Epithelial cell of esophagus (primary cell): ENCODE data around the gene GLT6D1.

ENCODE experiments used
- DNase-seq: peaks from one replicate; pipeline ENCODE4 v3.0.0; 2010; ENCODE audit warnings: low read depth
- H3K4me3 ChIP-seq: 2 replicates; pipeline ENCODE4 v1.5.1; 2011; ENCODE audit warnings: mild to moderate bottlenecking, low read length, control low read depth
- TF ChIP-seq, protein P1 (sequence below): IDR thresholded peaks from 2 replicates; pipeline ENCODE4 v1.5.1; 2011; ENCODE audit warnings: low read depth, mild to moderate bottlenecking, low read length, control low read depth, inconsistent platforms; ENCODE audit not compliant: insufficient read depth; ENCODE audit errors: missing control alignments

Gene GLT6D1

DNA sequence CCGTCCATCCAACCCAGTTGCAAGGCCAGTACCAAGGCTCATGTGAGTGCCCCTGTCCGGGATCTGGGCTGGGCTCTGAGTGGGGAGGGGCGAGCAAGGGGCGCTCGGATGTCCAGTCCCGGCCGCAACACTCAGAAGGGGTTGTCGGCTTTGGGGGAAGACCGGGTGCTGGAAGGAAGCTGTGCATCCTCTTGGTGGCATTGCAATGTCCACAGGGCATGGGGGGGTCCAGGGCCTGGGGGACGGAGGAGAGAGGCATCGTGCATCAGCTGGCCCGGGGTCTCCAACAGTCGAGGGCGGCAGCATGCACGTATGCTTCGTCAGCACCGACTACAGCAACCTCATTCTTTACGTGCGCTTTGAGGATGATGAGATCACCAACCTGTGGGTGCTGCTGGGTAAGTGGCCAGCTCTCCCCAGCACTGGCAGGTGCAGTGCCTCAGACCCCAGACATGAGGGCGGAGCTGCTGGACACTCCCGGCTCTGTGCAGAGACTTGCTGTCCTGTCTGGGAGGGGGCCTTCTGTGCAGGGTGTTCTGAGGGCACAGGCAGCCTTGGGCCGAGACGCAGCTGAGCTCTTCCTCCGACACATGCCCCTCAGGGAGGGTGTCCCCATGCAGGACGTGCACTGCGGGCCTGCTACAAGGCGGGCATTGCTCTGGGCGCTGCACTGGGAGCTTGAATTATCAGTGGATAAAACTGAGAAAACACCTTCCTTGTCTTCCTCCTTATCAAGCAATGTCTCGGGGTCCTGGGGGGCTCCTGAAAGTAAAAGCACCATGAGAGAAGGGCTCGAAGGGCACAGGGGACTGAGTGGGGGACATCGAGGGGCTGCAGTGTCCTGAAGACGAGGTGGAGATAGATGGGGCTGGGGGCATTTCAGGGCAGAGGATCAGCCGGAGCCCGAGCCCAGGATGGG lies 22.5 kb downstream of the GLT6D1 start:
- no peak overlapping the region for H3K4me3 ChIP-seq
- no peak for DNase-seq
- TF ChIP-seq, protein P1, sequence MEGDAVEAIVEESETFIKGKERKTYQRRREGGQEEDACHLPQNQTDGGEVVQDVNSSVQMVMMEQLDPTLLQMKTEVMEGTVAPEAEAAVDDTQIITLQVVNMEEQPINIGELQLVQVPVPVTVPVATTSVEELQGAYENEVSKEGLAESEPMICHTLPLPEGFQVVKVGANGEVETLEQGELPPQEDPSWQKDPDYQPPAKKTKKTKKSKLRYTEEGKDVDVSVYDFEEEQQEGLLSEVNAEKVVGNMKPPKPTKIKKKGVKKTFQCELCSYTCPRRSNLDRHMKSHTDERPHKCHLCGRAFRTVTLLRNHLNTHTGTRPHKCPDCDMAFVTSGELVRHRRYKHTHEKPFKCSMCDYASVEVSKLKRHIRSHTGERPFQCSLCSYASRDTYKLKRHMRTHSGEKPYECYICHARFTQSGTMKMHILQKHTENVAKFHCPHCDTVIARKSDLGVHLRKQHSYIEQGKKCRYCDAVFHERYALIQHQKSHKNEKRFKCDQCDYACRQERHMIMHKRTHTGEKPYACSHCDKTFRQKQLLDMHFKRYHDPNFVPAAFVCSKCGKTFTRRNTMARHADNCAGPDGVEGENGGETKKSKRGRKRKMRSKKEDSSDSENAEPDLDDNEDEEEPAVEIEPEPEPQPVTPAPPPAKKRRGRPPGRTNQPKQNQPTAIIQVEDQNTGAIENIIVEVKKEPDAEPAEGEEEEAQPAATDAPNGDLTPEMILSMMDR: no peak

DNA sequence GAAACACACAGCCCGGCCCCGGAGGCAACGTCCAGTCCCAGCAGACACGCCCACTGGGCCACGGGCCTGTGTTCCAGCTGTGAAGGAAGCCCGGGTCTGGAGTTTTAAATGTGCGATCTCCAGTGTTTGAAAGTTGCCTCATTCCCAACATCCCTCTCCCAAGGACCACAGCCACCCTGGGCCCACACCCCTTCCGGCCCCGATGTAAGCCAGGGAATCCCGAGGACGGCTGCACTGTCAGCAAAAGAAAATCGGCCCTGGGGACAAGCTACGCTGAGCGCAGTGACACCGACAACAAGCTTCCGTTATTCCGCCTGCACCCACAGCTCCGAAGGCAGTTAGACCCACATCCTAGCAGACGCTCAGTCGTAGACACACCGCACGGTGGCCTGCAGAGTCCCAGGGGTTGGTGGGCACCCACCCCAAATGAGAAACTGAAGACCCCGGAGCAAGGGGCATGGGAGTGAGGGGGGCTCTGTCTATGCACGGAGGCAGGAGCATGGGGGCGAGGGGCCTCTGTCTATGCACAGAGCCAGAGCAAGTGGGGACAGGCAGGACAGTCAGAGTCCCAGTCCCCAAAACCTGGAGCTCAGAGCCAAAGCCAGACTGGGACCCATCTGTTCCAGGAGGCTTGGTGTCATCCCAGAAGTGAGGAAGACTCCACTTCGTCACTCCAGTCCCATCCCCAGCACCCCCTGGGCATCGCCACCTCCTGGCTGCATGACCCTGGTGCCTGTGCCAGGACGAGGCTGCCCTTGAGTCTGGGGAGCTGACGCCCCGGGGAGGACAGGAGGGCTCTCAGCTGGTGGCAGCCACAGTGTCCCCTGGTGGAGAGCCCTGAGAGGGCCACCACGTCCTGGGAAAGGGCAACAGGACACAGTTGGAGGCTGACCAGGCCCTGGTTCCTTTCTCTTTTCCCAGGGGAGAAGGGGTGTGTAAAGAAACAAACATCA lies 23.4 kb downstream of the GLT6D1 start:
- DNase-seq: no peak
- TF ChIP-seq, protein P1: no peak
- no peak overlapping the region for H3K4me3 ChIP-seq

DNA sequence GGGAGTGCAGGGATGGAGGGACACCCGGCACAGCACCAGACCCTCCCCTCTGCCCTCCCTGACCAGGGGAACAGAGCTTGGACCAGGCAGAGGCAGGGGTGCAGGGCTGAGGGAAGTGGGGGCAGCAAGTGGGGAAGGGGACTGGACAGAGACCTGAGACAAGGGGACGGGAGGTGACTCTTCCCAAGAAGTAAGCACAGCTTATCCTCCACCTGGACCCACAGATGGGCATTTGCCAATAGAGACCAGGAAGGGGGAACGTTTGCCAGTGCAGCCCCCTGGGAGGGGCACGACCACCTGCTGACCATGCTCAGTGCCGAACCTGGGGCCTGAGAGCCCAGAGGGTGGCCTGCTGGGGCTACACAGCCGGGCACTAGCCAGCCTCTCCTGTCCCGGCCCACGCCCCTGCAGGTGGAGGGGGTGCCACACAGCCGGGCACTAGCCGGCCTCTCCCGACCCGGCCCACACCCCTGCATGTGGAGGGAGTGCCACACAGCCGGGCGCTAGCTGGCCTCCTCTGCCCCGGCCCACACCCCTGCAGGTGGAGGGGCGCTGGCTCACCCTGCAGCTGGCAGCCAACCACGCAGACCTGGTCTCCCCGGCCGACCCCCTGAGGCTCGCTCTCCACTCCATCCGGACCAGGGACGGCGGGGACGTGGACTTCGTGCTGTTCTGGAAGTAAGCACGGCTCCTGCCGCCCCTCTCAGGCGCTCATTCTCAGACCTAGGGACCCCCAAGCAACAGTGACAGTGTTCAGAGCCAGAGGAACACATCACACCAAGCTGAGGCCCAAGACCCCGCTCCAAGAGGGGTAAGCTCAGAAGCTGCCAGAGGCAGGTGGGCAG lies 24.3 kb downstream of the GLT6D1 start:
- no peak for DNase-seq
- TF ChIP-seq, protein P1: no peak
- H3K4me3 ChIP-seq: no peak overlapping the region

DNA sequence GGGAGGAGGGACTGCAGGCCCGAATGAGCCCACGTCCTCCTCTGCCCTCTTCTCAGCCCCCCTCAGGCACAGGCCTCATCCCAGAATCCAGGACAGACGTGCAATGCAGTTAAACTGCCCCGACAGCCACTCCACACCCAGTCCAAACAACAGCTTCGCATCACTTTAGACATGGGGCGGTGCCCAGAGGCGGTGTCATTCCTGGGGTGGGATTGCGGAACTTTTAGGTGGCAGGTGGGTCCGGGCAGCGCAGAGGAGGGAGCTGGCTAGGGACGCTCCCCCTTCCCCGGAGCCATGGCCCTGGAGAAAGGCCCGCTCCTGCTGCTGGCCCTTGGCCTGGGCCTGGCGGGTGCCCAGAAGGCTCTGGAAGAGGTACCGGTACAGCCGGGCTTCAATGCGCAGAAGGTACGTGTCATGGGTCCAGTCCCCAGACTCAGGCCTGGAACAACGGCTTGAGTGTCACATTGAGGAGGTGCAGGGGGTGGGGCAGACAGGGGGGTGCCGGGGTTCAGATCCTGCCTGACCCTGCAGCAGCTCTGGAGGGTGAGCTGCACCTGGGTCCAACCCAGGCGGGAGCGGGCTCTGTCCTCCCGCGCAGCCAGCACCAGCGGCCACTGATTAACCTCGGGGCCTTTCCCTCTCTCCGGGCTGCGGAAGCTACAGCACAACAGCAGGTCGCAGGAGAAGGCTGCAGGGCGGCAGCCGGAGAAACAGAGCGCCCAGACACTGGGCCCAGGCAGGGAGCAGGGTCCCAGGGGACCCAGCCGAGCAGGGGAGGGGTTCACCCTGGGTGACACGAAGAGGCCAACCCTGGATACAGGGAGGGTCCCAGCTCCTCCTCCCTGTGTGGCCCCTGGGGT lies 25.2 kb downstream of the GLT6D1 start:
- TF ChIP-seq, protein P1: no peak
- no peak for DNase-seq
- no peak overlapping the region for H3K4me3 ChIP-seq

DNA sequence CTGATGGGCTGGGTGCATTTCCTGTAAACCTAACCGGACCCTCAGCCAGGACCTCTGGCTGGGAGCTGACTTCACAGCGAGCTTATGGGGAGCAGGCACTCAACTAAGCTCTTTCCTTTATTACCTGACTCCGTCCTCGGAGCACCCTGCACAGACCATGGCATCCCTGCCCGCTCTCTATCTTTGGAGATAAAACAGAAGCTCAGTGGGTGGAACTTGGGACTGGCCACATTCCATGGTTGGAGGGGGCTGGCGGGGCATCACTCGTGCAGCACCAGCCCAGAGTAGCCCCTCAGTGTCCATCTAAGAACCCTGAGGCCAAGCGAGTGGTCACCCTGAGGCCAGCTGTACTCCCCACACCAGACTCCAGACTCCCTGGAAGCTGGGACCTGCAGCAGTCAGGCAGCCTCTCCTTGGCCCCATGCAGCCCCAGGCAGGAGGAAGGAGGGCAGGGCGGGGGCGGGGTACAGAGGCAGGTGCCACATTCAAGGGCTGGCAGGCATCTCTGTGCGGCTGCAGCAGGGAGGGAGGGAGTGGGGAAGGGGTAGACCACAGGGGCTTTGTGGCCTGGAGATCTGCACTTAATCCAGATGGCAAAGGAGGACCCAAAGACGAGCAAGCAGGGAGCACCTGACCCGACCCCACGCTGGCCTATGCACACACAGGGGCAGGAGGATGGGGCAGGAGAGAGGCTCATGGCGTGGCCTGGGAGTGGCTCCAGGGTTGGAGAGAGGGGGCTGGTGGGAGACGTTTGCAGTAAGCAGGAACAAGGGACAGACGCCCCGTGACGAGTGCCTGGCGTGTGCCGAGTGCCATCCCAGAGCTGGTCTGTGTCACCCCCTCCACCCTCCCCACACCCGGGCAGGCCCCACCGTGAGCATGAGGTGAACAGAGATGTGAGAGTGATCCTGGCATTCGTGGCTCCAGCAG lies 26.1 kb downstream of the GLT6D1 start:
- no peak for DNase-seq
- no peak overlapping the region for H3K4me3 ChIP-seq
- TF ChIP-seq, protein P1: no peak
